HepG2 (cell line): ENCODE measurements around the gene HLF. TPM values are rescaled to one million over a fixed set of nuclear protein-coding genes. Genes with fewer than 3 reads are reported as not detected.

ENCODE experiments used
- CBFB ChIP-seq: sonication (generic); formaldehyde crosslinking; IDR thresholded peaks from 2 replicates; pipeline ENCODE4 v1.4.0; 2020; ENCODE audit warnings: missing genetic modification reagents
- HOXA3 ChIP-seq: sonication (generic); formaldehyde crosslinking; IDR thresholded peaks from 2 replicates; pipeline ENCODE4 v1.5.0; 2020; ENCODE audit warnings: missing genetic modification reagents
- KLF6 ChIP-seq: IDR thresholded peaks from 2 replicates; pipeline ENCODE4 v1.8.0; 2016; ENCODE audit warnings: missing biosample characterization, missing genetic modification reagents
- MYNN ChIP-seq: sonication (generic); formaldehyde crosslinking; IDR thresholded peaks from 2 replicates; pipeline ENCODE4 v1.4.0; 2020; ENCODE audit warnings: mild to moderate bottlenecking, low read depth, missing genetic modification reagents
- NAIF1 ChIP-seq: sonication (generic); formaldehyde crosslinking; IDR thresholded peaks from 2 replicates; pipeline ENCODE4 v1.5.0; 2020; ENCODE audit warnings: mild to moderate bottlenecking, missing genetic modification reagents, borderline replicate concordance
- SAFB2 ChIP-seq: sonication (generic); formaldehyde crosslinking; IDR thresholded peaks from 2 replicates; pipeline ENCODE4 v1.5.1; 2020; ENCODE audit warnings: missing genetic modification reagents, low read depth, mild to moderate bottlenecking, borderline replicate concordance
- SALL1 ChIP-seq: sonication (generic); formaldehyde crosslinking; IDR thresholded peaks from 2 replicates; pipeline ENCODE4 v1.8.0; 2022; ENCODE audit warnings: mild to moderate bottlenecking, missing genetic modification reagents
- SMAD3 ChIP-seq: sonication (generic); formaldehyde crosslinking; IDR thresholded peaks from 2 replicates; pipeline ENCODE4 v1.4.0; 2020; ENCODE audit warnings: missing genetic modification reagents
- TEF ChIP-seq: sonication (generic); formaldehyde crosslinking; IDR thresholded peaks from 2 replicates; pipeline ENCODE4 v1.5.0; 2020; ENCODE audit warnings: missing genetic modification reagents
- ZBTB37 ChIP-seq: sonication (generic); formaldehyde crosslinking; IDR thresholded peaks from 2 replicates; pipeline ENCODE4 v1.4.0; 2020; ENCODE audit warnings: mild to moderate bottlenecking, missing genetic modification reagents
- ZBTB39 ChIP-seq: sonication (generic); formaldehyde crosslinking; IDR thresholded peaks from 2 replicates; pipeline ENCODE4 v1.5.0; 2020; ENCODE audit warnings: missing genetic modification reagents
- ZIK1 ChIP-seq: sonication (generic); formaldehyde crosslinking; IDR thresholded peaks from 2 replicates; pipeline ENCODE4 v1.5.0; 2020; ENCODE audit warnings: mild to moderate bottlenecking, low read depth, missing genetic modification reagents, borderline replicate concordance
- ZNF160 ChIP-seq: sonication (generic); formaldehyde crosslinking; IDR thresholded peaks from 2 replicates; pipeline ENCODE4 v1.8.0; 2022; ENCODE audit warnings: mild to moderate bottlenecking, inconsistent platforms, missing genetic modification reagents
- ZNF609 ChIP-seq: sonication (generic); formaldehyde crosslinking; IDR thresholded peaks from 2 replicates; pipeline ENCODE4 v1.4.0; 2020; ENCODE audit warnings: mild to moderate bottlenecking, missing genetic modification reagents, borderline replicate concordance
- polyA plus RNA-seq, 8 experiments: library from polyadenylated mRNA; depleted of rRNA in 3 of 8; stranded (reverse) in 7 of 8; unstranded in 1 of 8; fragments of >200 nt; fragmentation: Illumina TruSeq in 4 of 8; extraction: Trizol in 4 of 8; gene quantifications; 2 replicates each; pipeline versions ENCODE4 v1.2.1 to v1.2.3, GENCODE V29; 2011 to 2016; ENCODE audit warnings: low read depth in 4 of 8, missing spikeins in 1 of 8, mixed read lengths in 1 of 8; ENCODE audit not compliant: insufficient read depth in 1 of 8
- total RNA-seq, 5 experiments: library from RNA; depleted of rRNA; stranded (reverse); fragments of >200 nt; fragmentation: Illumina TruSeq; extraction: Trizol; gene quantifications; 2 replicates each; pipeline ENCODE4 v1.2.3, GENCODE V29; 2016; ENCODE audit warnings: low read depth in 1 of 5

HLF gene
- total and polyA plus RNA-seq, 2 of the 13 experiments (the other 11 are each of a cell fraction or from before 2014, with no cell fraction given): 202 to 346 TPM

- TF ChIP-seq ZIK1 (CRISPR knock-in tag) (no peak), ZNF609 (no peak), CBFB (CRISPR knock-in tag) (no peak), SMAD3 (CRISPR knock-in tag) (no peak), TEF (CRISPR knock-in tag) (no peak), SALL1 (CRISPR knock-in tag) (no peak), NAIF1 (CRISPR knock-in tag) (no peak), ZBTB39 (no peak), ZBTB37 (CRISPR knock-in tag) (no peak), SAFB2 (CRISPR knock-in tag) (no peak), ZNF160 (CRISPR knock-in tag) (no peak), MYNN (CRISPR knock-in tag) (no peak), HOXA3 (CRISPR knock-in tag) (peak; percentile 24; the same call in 1 of the 2 replicates), KLF6 (CRISPR knock-in tag) (no peak)
Measured at GRCh38 chr17:55320594-55321426, 56.0 kb downstream of the HLF start (continued).
